ENCODE results near the gene PSMD9. TPM values are rescaled to one million over a fixed set of nuclear protein-coding genes. Genes with fewer than 3 reads are reported as not detected.

Gene PSMD9
- total RNA-seq, 1 experiment from 2014 or later, result 39.9 TPM

DNA sequence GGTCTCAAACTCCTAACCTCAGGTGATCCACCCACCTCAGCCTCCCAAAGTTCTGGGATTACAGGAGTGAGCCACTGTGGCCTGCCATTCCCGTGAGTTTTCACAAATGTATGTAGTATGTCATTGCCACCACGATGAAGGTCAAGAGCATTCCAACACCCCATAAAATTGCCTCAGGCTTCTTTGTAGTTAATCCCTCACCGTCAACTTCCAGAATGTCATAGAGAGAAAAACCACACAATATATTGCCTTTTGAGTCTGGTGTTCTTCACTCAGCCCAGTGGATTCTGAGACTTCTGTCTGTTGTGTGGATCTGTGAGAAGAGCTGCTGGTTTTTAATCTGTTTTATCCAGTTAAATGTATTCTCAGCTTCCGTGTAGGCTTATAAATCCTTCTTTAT is 17.2 kb downstream of the PSMD9 start:
- no peak for DNase-seq
- no peak overlapping the region for H4K8ac ChIP-seq (replicated peaks; ENCODE audit: insufficient read length, low read depth, low read length)
- H2BK15ac ChIP-seq (ENCODE audit: low read depth, low read length), result no peak overlapping the region
- H3K23me2 ChIP-seq (ENCODE audit: insufficient read length, low read depth, low read length, poor library complexity, severe bottlenecking), result no peaks in the 10 kb centered on the region
- H3K14ac ChIP-seq (ENCODE audit: insufficient read depth, low read length), result no peak overlapping the region
- H2BK12ac ChIP-seq (ENCODE audit: insufficient read length, low read depth, low read length), result no peak overlapping the region
- no peak overlapping the region for H3K9ac ChIP-seq (ENCODE audit: extremely low read depth, insufficient read length, low read length)
- H3K79me1 ChIP-seq (ENCODE audit: insufficient read depth, low read depth, low read length, poor library complexity, severe bottlenecking), result no peaks in the 10 kb centered on the region
- no peak overlapping the region for H3K4me3 Mint-ChIP-seq
- H2BK120ac ChIP-seq (ENCODE audit: low read depth, low read length, poor library complexity, severe bottlenecking), result no peak overlapping the region
- no CpG with 5 or more reads among the region's 4 CpGs for WGBS (ENCODE audit: extremely low coverage, insufficient read length, low lambda C conversion rate)
- no peak overlapping the region for H3T11ph ChIP-seq (ENCODE audit: low read length)
- H3K27me3 ChIP-seq (ENCODE audit: insufficient read depth, low read length), result no peaks in the 10 kb centered on the region
- no peak overlapping the region for H3K27ac Mint-ChIP-seq
- no peak overlapping the region for H3K56ac ChIP-seq (ENCODE audit: insufficient read length, low read depth, low read length)
- no peaks in the 10 kb centered on the region for H3K9me3 Mint-ChIP-seq
- H3K9me3 ChIP-seq (ENCODE audit: control insufficient read depth, low read depth, low read length), result no peaks in the 10 kb centered on the region
- H3K27me3 Mint-ChIP-seq (ENCODE audit: low read depth), result no peaks in the 10 kb centered on the region
- no peak overlapping the region for H4K5ac ChIP-seq (ENCODE audit: insufficient read length, low read depth, low read length)
- H3K36me3 Mint-ChIP-seq (ENCODE audit: insufficient read depth in 1 of 3, low read depth in 3 of 3), result peaks cover 14 to 63% (median 47%) of the 10 kb centered on the region in 3 experiments; a peak in 6 of 7 replicates
- no peak overlapping the region for H3K23ac ChIP-seq (ENCODE audit: insufficient read length, low read depth, low read length)
- no peaks in the 10 kb centered on the region for H4K20me1 ChIP-seq (ENCODE audit: control insufficient read depth, insufficient read depth, insufficient read length)
- no peak overlapping the region for H3K4me2 ChIP-seq (ENCODE audit: insufficient read depth, insufficient read length, low read length)
- H3K4me1 ChIP-seq (ENCODE audit: insufficient read depth, low read length), result no peaks in the 10 kb centered on the region
- H2AK5ac ChIP-seq (ENCODE audit: insufficient read length, low read length), result no peak overlapping the region
- H2BK5ac ChIP-seq (ENCODE audit: insufficient read length, low read length), result no peak overlapping the region
- H3K4me1 Mint-ChIP-seq, result no peaks in the 10 kb centered on the region
- H3K79me2 ChIP-seq (ENCODE audit: insufficient read depth, low read length), result no peaks in the 10 kb centered on the region
- TF ChIP-seq, protein P1, sequence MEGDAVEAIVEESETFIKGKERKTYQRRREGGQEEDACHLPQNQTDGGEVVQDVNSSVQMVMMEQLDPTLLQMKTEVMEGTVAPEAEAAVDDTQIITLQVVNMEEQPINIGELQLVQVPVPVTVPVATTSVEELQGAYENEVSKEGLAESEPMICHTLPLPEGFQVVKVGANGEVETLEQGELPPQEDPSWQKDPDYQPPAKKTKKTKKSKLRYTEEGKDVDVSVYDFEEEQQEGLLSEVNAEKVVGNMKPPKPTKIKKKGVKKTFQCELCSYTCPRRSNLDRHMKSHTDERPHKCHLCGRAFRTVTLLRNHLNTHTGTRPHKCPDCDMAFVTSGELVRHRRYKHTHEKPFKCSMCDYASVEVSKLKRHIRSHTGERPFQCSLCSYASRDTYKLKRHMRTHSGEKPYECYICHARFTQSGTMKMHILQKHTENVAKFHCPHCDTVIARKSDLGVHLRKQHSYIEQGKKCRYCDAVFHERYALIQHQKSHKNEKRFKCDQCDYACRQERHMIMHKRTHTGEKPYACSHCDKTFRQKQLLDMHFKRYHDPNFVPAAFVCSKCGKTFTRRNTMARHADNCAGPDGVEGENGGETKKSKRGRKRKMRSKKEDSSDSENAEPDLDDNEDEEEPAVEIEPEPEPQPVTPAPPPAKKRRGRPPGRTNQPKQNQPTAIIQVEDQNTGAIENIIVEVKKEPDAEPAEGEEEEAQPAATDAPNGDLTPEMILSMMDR (conservative IDR thresholded peaks at IDR 0.05), result no peak
- H3K18ac ChIP-seq (ENCODE audit: insufficient read length, low read depth, low read length), result no peak overlapping the region
- H2BK20ac ChIP-seq (ENCODE audit: low read depth, low read length, poor library complexity, severe bottlenecking), result no peak overlapping the region
- no peak overlapping the region for H4K91ac ChIP-seq (ENCODE audit: insufficient read length, low read depth, low read length)
- no peak overlapping the region for H3K27ac ChIP-seq (ENCODE audit: insufficient read length, low read depth, low read length)
- H2AFZ ChIP-seq (ENCODE audit: low read length), result no peak overlapping the region
- no peak overlapping the region for H3K4ac ChIP-seq (ENCODE audit: low read depth, low read length)

All from H9 (cell line).